Heart left ventricle (tissue), 16 donors: Measurements from ENCODE around the gene PEX11A. TPM values are rescaled to one million over a fixed set of nuclear protein-coding genes. Genes with fewer than 3 reads are reported as not detected.

Experiments used
- ATAC-seq, 4 donors: fragments of 200-7000 bp; cut with Tn5 transposase; one replicate each; pipeline ENCODE4 v1.9.1; 2020 to 2022; ENCODE audit warnings: moderate library complexity in 4 of 4, mild to moderate bottlenecking in 3 of 4, moderate number of reproducible peaks in 1 of 4
- DNase-seq, 5 donors: peaks; one replicate each; pipeline ENCODE4 v3.0.0-alpha.2; 2020
- H3K27ac ChIP-seq, 12 donors: fragments of 200-600 bp; sonication (generic) in 4 of 12; one replicate each; pipeline versions ENCODE4 v1.5.0 to v1.8.0; 2016 to 2022; ENCODE audit warnings: mild to moderate bottlenecking in 2 of 12
- H3K27me3 ChIP-seq, 9 donors: fragments of 200-600 bp; sonication (generic) in 2 of 9; one replicate each; pipeline versions ENCODE4 v1.5.1 to v1.8.0; 2016 to 2022; ENCODE audit warnings: mild to moderate bottlenecking in 3 of 9
- H3K36me3 ChIP-seq, 9 donors: fragments of 200-600 bp; sonication (generic) in 2 of 9; one replicate each; pipeline versions ENCODE4 v1.5.0 to v1.8.0; 2018 to 2022; ENCODE audit warnings: mild to moderate bottlenecking in 2 of 9
- H3K4me1 ChIP-seq, 12 donors: fragments of 200-600 bp; sonication (generic) in 4 of 12; one replicate each; pipeline versions ENCODE4 v1.5.0 to v1.8.0; 2016 to 2022; ENCODE audit warnings: mild to moderate bottlenecking in 3 of 12
- H3K4me3 ChIP-seq, 12 donors: fragments of 200-600 bp; sonication (generic) in 4 of 12; one replicate each; pipeline versions ENCODE4 v1.5.0 to v1.8.0; 2017 to 2022; ENCODE audit warnings: mild to moderate bottlenecking in 9 of 12, moderate library complexity in 4 of 12
- H3K9me3 ChIP-seq, 12 donors: fragments of 200-600 bp; sonication (generic) in 4 of 12; one replicate each; pipeline versions ENCODE4 v1.5.0 to v1.8.0; 2016 to 2022; ENCODE audit warnings: mild to moderate bottlenecking in 1 of 12
- CTCF ChIP-seq, 12 donors: fragments of 200-600 bp; sonication (generic) in 4 of 12; IDR thresholded peaks; one replicate each; pipeline versions ENCODE4 v1.5.0 to v1.8.0; 2018 to 2022; ENCODE audit warnings: antibody characterized with exemption in 12 of 12, mild to moderate bottlenecking in 5 of 12
- POLR2A ChIP-seq, 2 donors: fragments of 450-650 bp; IDR thresholded peaks; one replicate each; pipeline ENCODE4 v1.6.1; 2017; ENCODE audit warnings: antibody characterized with exemption in 2 of 2, mild to moderate bottlenecking in 2 of 2, moderate library complexity in 2 of 2
- WGBS, 4 donors: extraction: QIAGEN DNeasy Blood & Tissue Kit in 2 of 4; methylation state at CpG; one replicate each; pipeline versions ENCODE4 v1.1.5 to v1.1.7; 2013 to 2018; 5-methylcytosine and 5-hydroxymethylcytosine counted together
- intact Hi-C, 10 donors: fragments of 100-400 bp; cut with DNase I; formaldehyde crosslinking; loops; one replicate each; pipeline versions ENCODE4 v1.11.1 to v1.14.2; 2022
- polyA plus RNA-seq, 2 donors: library from polyadenylated mRNA; stranded (reverse); fragments of 200-250 nt; gene quantifications; one replicate each; pipeline ENCODE4 v1.2.3, GENCODE V29; 2013
- total RNA-seq, 9 donors: library from RNA; depleted of rRNA in 2 of 9; stranded (reverse); fragments of >200 nt in 2 of 9; fragmentation: NEBNext Ultra II Directional in 3 of 9; extraction: Animal tissue kit (Norgen Biotek cat#: 25700) in 3 of 9; gene quantifications; one replicate each; pipeline versions ENCODE4 v1.1.0 to v1.2.4, GENCODE V29; 2016 to 2023
- donor health status: ischemic (EF 13 %, LVEDD 7.1; RV severe dilation, severe dysfunction).
- donor health status: healthy with polysubstance abuse.
- donor health status: DM: no; HTN: yes; CAD: no.
- donor health status: DM: no; HTN: no; CAD: no.
- donor health status: ischemic (EF 25% LVEDD 6.9; RV normal size, moderate dysfunction).
- donor health status: ischemic (EF 25% LVEDD 5.7; RV mildly dilated, moderate dysfunction).
- donor health status: healthy.
- donor health status: DM: yes; HTN: yes; CAD: no.
- donor health status: ischemic (EF 35%, LVEDD 5.7; RV mildly dilated, moderate dysfunction).
- donor health status: nonischemic (EF 11% LVEDD 7.7; RV severe dilation, severe dysfunction).
- donor health status: DM: yes; HTN: yes; CAD: no.
- donor health status: PGD.
- donor health status: ischemic (EF 29% LVEDD 5.4; RV normal size, mild dysfunction).
- donor health status: nonischemic (EF 23%, LVEDD 6.1; RV moderate dilation, normal function).

The PEX11A gene
- total and polyA plus RNA-seq, 11 donors, result 5.9 to 23.0 (median 10.7) TPM

- 93 to 96% (median 96%) methylated on average over 5 of the region's 5 CpGs for WGBS, 4 donors
- Histone ChIP-seq H3K4me1 (no peaks in the 10 kb centered on the region), H3K36me3 (peaks cover 0 to 10% (median 0%) of the 10 kb centered on the region in 9 donors), H3K27me3 (no peaks in the 10 kb centered on the region), H3K9me3 (no peaks in the 10 kb centered on the region), H3K4me3 (no peak overlapping the region), H3K27ac (no peak overlapping the region)
- intact Hi-C loops, result loop anchor here in 1 of 10 donors (10.0 kb wide), 1 partner anchor 105 kb away; no protein-coding TSS in a partner anchor
- DNase-seq, result peak in 1 of 5 donors; percentile 3
- no peak for TF ChIP-seq POLR2A (IDR thresholded peaks at IDR 0.05)
- TF ChIP-seq CTCF (IDR thresholded peaks at IDR 0.05), result no peak
- no peak for ATAC-seq
Observed at GRCh38 chr15:89640245-89640644, 50.3 kb downstream of the PEX11A start.

GRCh38 chr15:89633585-89633984, 57.0 kb downstream of the PEX11A start:
- Histone ChIP-seq H3K4me3 (no peak overlapping the region), H3K9me3 (no peaks in the 10 kb centered on the region), H3K4me1 (no peaks in the 10 kb centered on the region), H3K27ac (no peak overlapping the region), H3K36me3 (peaks cover 0 to 52% (median 33%) of the 10 kb centered on the region in 9 donors), H3K27me3 (no peaks in the 10 kb centered on the region)
- DNase-seq (no peak), ATAC-seq (no peak)
- 93 to 96% (median 94%) methylated on average over 23 of the region's 23 CpGs for WGBS, 4 donors
- intact Hi-C loops, result no loop called here
- TF ChIP-seq CTCF (IDR thresholded peaks at IDR 0.05) (no peak), POLR2A (IDR thresholded peaks at IDR 0.05) (no peak)

GRCh38 chr15:89632563-89633430, 57.8 kb downstream of the PEX11A start:
- intact Hi-C loops, result no loop called here
- TF ChIP-seq POLR2A (IDR thresholded peaks at IDR 0.05), result no peak
- TF ChIP-seq CTCF (IDR thresholded peaks at IDR 0.05), result no peak
- 95 to 98% (median 98%) methylated on average over 17 to 18 of the region's 18 CpGs for WGBS, 4 donors
- no peak for ATAC-seq
- DNase-seq, result no peak
- Histone ChIP-seq H3K4me3 (no peak overlapping the region), H3K27me3 (no peaks in the 10 kb centered on the region), H3K4me1 (no peaks in the 10 kb centered on the region), H3K36me3 (peaks cover 0 to 60% (median 40%) of the 10 kb centered on the region in 9 donors), H3K27ac (no peak overlapping the region), H3K9me3 (no peaks in the 10 kb centered on the region)

GRCh38 chr15:89631902-89632264, 58.7 kb downstream of the PEX11A start:
- Histone ChIP-seq H3K4me1 (no peaks in the 10 kb centered on the region), H3K36me3 (peaks cover 0 to 67% (median 42%) of the 10 kb centered on the region in 9 donors), H3K27ac (no peak overlapping the region), H3K9me3 (no peaks in the 10 kb centered on the region), H3K27me3 (no peaks in the 10 kb centered on the region), H3K4me3 (no peak overlapping the region)
- no peak for TF ChIP-seq POLR2A (IDR thresholded peaks at IDR 0.05)
- TF ChIP-seq CTCF (IDR thresholded peaks at IDR 0.05), result no peak
- no peak for DNase-seq
- ATAC-seq, result no peak
- WGBS, 4 donors, result 81 to 91% (median 88%) methylated on average over 9 to 10 of the region's 10 CpGs
- intact Hi-C loops, result no loop called here

Other genes starting within 250 kb of the PEX11A start
- 1 to 10 TPM in 1 of 9 donors, under 1 TPM in 4, not detected in 4; 0.20 to 2.9 (median 0.76) TPM for gene RHCG, start 194.2 kb downstream of the PEX11A start, total RNA-seq
- 1 to 10 TPM in 1 of 2 donors, under 1 TPM in 1; 0.23 to 2.6 TPM for gene RHCG, start 194.2 kb downstream of the PEX11A start, polyA plus RNA-seq
- 1 to 10 TPM in 1 of 9 donors, under 1 TPM in 5, not detected in 3; 0.05 to 1.4 (median 0.10) TPM for gene TICRR, start 115.3 kb downstream of the PEX11A start, total RNA-seq
- under 1 TPM in 1 of 2 donors, not detected in 1; 0.04 TPM for gene TICRR, start 115.3 kb downstream of the PEX11A start, polyA plus RNA-seq
- 1 to 10 TPM; 2.7 to 9.2 (median 3.5) TPM for gene KIF7, start 35.3 kb downstream of the PEX11A start, total RNA-seq
- gene KIF7, start 35.3 kb downstream of the PEX11A start, polyA plus RNA-seq, result 1 to 10 TPM; 1.3 to 3.0 TPM
- gene PLIN1, start 11.4 kb downstream of the PEX11A start, total RNA-seq, result 100 to 1,000 TPM in 1 of 9 donors, 10 to 100 TPM in 2, 1 to 10 TPM in 4, under 1 TPM in 2; 0.28 to 143 (median 3.3) TPM
- 10 to 100 TPM in 1 of 2 donors, 1 to 10 TPM in 1; 6.5 to 11.8 TPM for gene PLIN1, start 11.4 kb downstream of the PEX11A start, polyA plus RNA-seq
- gene WDR93, start 57 bp upstream of the PEX11A start, total RNA-seq, result under 1 TPM in 1 of 9 donors, not detected in 8; 0.21 TPM
- under 1 TPM in 1 of 2 donors, not detected in 1; 0.10 TPM for gene WDR93, start 57 bp upstream of the PEX11A start, polyA plus RNA-seq
- 1 to 10 TPM; 1.3 to 6.9 (median 5.1) TPM for gene MESP1, start 60.5 kb upstream of the PEX11A start, total RNA-seq
- 1 to 10 TPM in 1 of 2 donors, under 1 TPM in 1; 0.43 to 6.9 TPM for gene MESP1, start 60.5 kb upstream of the PEX11A start, polyA plus RNA-seq
- under 1 TPM in 3 of 9 donors, not detected in 6; 0.16 to 0.64 (median 0.52) TPM for gene MESP2, start 85.6 kb upstream of the PEX11A start, total RNA-seq
- gene MESP2, start 85.6 kb upstream of the PEX11A start, polyA plus RNA-seq, result under 1 TPM in 1 of 2 donors, not detected in 1; 0.65 TPM
- gene ANPEP, start 124.1 kb upstream of the PEX11A start, total RNA-seq, result 10 to 100 TPM in 3 of 9 donors, 1 to 10 TPM in 6; 1.1 to 37.6 (median 6.7) TPM
- gene ANPEP, start 124.1 kb upstream of the PEX11A start, polyA plus RNA-seq, result 1 to 10 TPM; 4.6 to 9.2 TPM
- gene AP3S2, start 203.2 kb upstream of the PEX11A start, total RNA-seq, result 10 to 100 TPM; 37.1 to 64.6 (median 43.3) TPM
- gene AP3S2, start 203.2 kb upstream of the PEX11A start, polyA plus RNA-seq, result 10 to 100 TPM; 15.4 to 42.1 TPM
- gene ARPIN, start 222.2 kb upstream of the PEX11A start, total RNA-seq, result 10 to 100 TPM in 7 of 9 donors, 1 to 10 TPM in 2; 7.3 to 15.3 (median 11.5) TPM
- 1 to 10 TPM; 7.4 to 7.5 TPM for gene ARPIN, start 222.2 kb upstream of the PEX11A start, polyA plus RNA-seq